Activated CD8-positive, alpha-beta T cell treated with anti-CD3 and anti-CD28 coated beads, Interleukin-2, amount 10 ng/mL, durations not matched to agents 7 days and 5 days (primary cell): Measurements from ENCODE around the gene PAPSS2. TPM values are rescaled to one million over a fixed set of nuclear protein-coding genes. Genes with fewer than 3 reads are reported as not detected.
"Not testable (repeated sequence)": the region's sequence is repeated elsewhere in the genome, so short reads cannot be mapped to it uniquely, and the experiment has no call there.

Experiments used
- ATAC-seq: fragments of 150-1000 bp; cut with Tn5 transposase; one replicate; pipeline ENCODE4 v1.10.0; 2021; ENCODE audit warnings: moderate library complexity
- CTCF ChIA-PET: fragments of 350-600 bp; sonication (Branson Sonifier 250); formaldehyde crosslinking; loops from one replicate; lab custom pipeline; 2021; ENCODE audit warnings: antibody characterized with exemption; lab: Charles Lee
- POLR2A ChIA-PET: fragments of 350-600 bp; sonication (Branson Sonifier 250); formaldehyde crosslinking; loops from one replicate; lab custom pipeline; 2021; ENCODE audit warnings: antibody characterized with exemption; lab: Charles Lee
- DNase-seq: peaks from one replicate; pipeline ENCODE4 v3.0.0-alpha.2; 2020
- H3K27ac Mint-ChIP-seq: one replicate; pipeline ENCODE4 v1.8.0; 2021; ENCODE audit warnings: mild to moderate bottlenecking, mixed read lengths
- H3K27me3 Mint-ChIP-seq: one replicate; pipeline ENCODE4 v1.8.0; 2021; ENCODE audit warnings: low read depth, mixed read lengths
- H3K36me3 Mint-ChIP-seq: one replicate; pipeline ENCODE4 v1.8.0; 2021; ENCODE audit warnings: low read depth, mixed read lengths
- H3K4me1 Mint-ChIP-seq: one replicate; pipeline ENCODE4 v1.8.0; 2021; ENCODE audit warnings: low read depth, mixed read lengths
- H3K4me3 Mint-ChIP-seq: one replicate; pipeline ENCODE4 v1.8.0; 2021; ENCODE audit warnings: mild to moderate bottlenecking, mixed read lengths
- H3K9me3 Mint-ChIP-seq: one replicate; pipeline ENCODE4 v1.8.0; 2022; ENCODE audit warnings: mixed read lengths; ENCODE audit not compliant: insufficient read depth
- total RNA-seq, 2 experiments: library from RNA; stranded (reverse); gene quantifications; one replicate each; pipeline ENCODE4 v1.2.3, GENCODE V29; 2021

The PAPSS2 gene
- total RNA-seq, 2 experiments from 2014 or later: 0.08 TPM; not detected in 1

- no peak for DNase-seq
- Mint-ChIP-seq H3K9me3 (no peaks in the 10 kb centered on the region), H3K27ac (no peak overlapping the region), H3K4me1 (peaks cover 11% of the 10 kb centered on the region), H3K4me3 (no peak overlapping the region), H3K27me3 (peaks cover 12% of the 10 kb centered on the region), H3K36me3 (no peaks in the 10 kb centered on the region)
- CTCF ChIA-PET: no interaction called here
- POLR2A ChIA-PET: no interaction called here
- ATAC-seq: no peak
Observed at GRCh38 chr10:87716348-87716670, 56.6 kb downstream of the PAPSS2 start.

- H3K36me3 Mint-ChIP-seq: no peaks in the 10 kb centered on the region
- no peaks in the 10 kb centered on the region for H3K9me3 Mint-ChIP-seq
- ChIA-PET POLR2A (no interaction called here), CTCF (no interaction called here)
- no peak overlapping the region for H3K4me3 Mint-ChIP-seq
- ATAC-seq (no peak), DNase-seq (no peak)
- peaks cover 15% of the 10 kb centered on the region for H3K27me3 Mint-ChIP-seq
- no peak overlapping the region for H3K27ac Mint-ChIP-seq
- H3K4me1 Mint-ChIP-seq: peaks cover 10% of the 10 kb centered on the region
Observed at GRCh38 chr10:87720665-87721064, 61.0 kb downstream of the PAPSS2 start.

- Mint-ChIP-seq H3K4me3 (no peak overlapping the region), H3K27me3 (peaks cover 14% of the 10 kb centered on the region), H3K4me1 (peaks cover 1% of the 10 kb centered on the region), H3K9me3 (no peaks in the 10 kb centered on the region), H3K36me3 (no peaks in the 10 kb centered on the region), H3K27ac (no peak overlapping the region)
- ChIA-PET CTCF (interaction anchor here (0.9 kb wide), 1 partner anchor 14 kb away, joined by 3 read pairs; no protein-coding TSS in a partner anchor), POLR2A (no interaction called here)
- DNase-seq: no peak
- no peak for ATAC-seq
Observed at GRCh38 chr10:87721781-87722180, 62.1 kb downstream of the PAPSS2 start.

- Mint-ChIP-seq H3K9me3 (no peaks in the 10 kb centered on the region), H3K27me3 (peaks cover 18% of the 10 kb centered on the region), H3K4me1 (peaks cover 1% of the 10 kb centered on the region), H3K4me3 (no peak overlapping the region), H3K27ac (no peak overlapping the region), H3K36me3 (no peaks in the 10 kb centered on the region)
- CTCF ChIA-PET: no interaction called here
- POLR2A ChIA-PET: no interaction called here
- DNase-seq: no peak
- ATAC-seq: no peak
Observed at GRCh38 chr10:87722716-87723115, 63.0 kb downstream of the PAPSS2 start.

- Mint-ChIP-seq H3K9me3 (no peaks in the 10 kb centered on the region), H3K4me1 (peaks cover 1% of the 10 kb centered on the region), H3K27ac (no peak overlapping the region), H3K27me3 (peaks cover 19% of the 10 kb centered on the region), H3K36me3 (no peaks in the 10 kb centered on the region), H3K4me3 (no peak overlapping the region)
- DNase-seq: no peak
- POLR2A ChIA-PET: no interaction called here
- CTCF ChIA-PET: no interaction called here
- no peak for ATAC-seq
Observed at GRCh38 chr10:87723500-87723899, 63.8 kb downstream of the PAPSS2 start.

GRCh38 chr10:87724789-87725188 lies 65.1 kb downstream of the PAPSS2 start:
- ChIA-PET POLR2A (no interaction called here), CTCF (no interaction called here)
- Mint-ChIP-seq H3K36me3 (no peaks in the 10 kb centered on the region), H3K4me3 (no peak overlapping the region), H3K4me1 (peaks cover 1% of the 10 kb centered on the region), H3K9me3 (no peaks in the 10 kb centered on the region), H3K27ac (no peak overlapping the region), H3K27me3 (peaks cover 22% of the 10 kb centered on the region)
- ATAC-seq: no peak
- DNase-seq: no peak

- POLR2A ChIA-PET: no interaction called here
- H3K27me3 Mint-ChIP-seq: peaks cover 24% of the 10 kb centered on the region
- ATAC-seq (no peak), DNase-seq (no peak)
- H3K4me3 Mint-ChIP-seq: no peak overlapping the region
- CTCF ChIA-PET: no interaction called here
- H3K27ac Mint-ChIP-seq: no peak overlapping the region
- H3K36me3 Mint-ChIP-seq: no peaks in the 10 kb centered on the region
- H3K9me3 Mint-ChIP-seq: no peaks in the 10 kb centered on the region
- H3K4me1 Mint-ChIP-seq: no peaks in the 10 kb centered on the region
Observed at GRCh38 chr10:87729940-87730339, 70.3 kb downstream of the PAPSS2 start.

- ATAC-seq (no peak), DNase-seq (no peak)
- no peaks in the 10 kb centered on the region for H3K36me3 Mint-ChIP-seq
- H3K4me3 Mint-ChIP-seq: no peak overlapping the region
- no peak overlapping the region for H3K27ac Mint-ChIP-seq
- H3K27me3 Mint-ChIP-seq: peaks cover 25% of the 10 kb centered on the region
- ChIA-PET POLR2A (no interaction called here), CTCF (interaction anchor here (1.1 kb wide), 1 partner anchor 15 kb away, joined by 3 read pairs; no protein-coding TSS in a partner anchor)
- H3K9me3 Mint-ChIP-seq: no peaks in the 10 kb centered on the region
- peaks cover 1% of the 10 kb centered on the region for H3K4me1 Mint-ChIP-seq
Observed at GRCh38 chr10:87733081-87733480, 73.4 kb downstream of the PAPSS2 start.

- peak; percentile 68 for ATAC-seq
- CTCF ChIA-PET: interaction anchor here (0.8 to 1.5 kb wide), 8 partner anchors 9 to 202 kb away, joined by 3 to 5 read pairs (median 3); no protein-coding TSS in a partner anchor
Observed at GRCh38 chr10:87734987-87735827, 75.5 kb downstream of the PAPSS2 start.

GRCh38 chr10:87738253-87738652 lies 78.6 kb downstream of the PAPSS2 start:
- CTCF ChIA-PET, POLR2A ChIA-PET, ATAC-seq, H3K9me3 Mint-ChIP-seq, H3K4me3 Mint-ChIP-seq, H3K36me3 Mint-ChIP-seq, H3K4me1 Mint-ChIP-seq, DNase-seq, H3K27ac Mint-ChIP-seq: not testable (repeated sequence)
- H3K27me3 Mint-ChIP-seq: peaks cover 18% of the 10 kb centered on the region

More at GRCh38 chr10:87734987-87735827, 75.5 kb downstream of the PAPSS2 start:
- POLR2A ChIA-PET: no interaction called here
- peaks cover 27% of the 10 kb centered on the region for H3K27me3 Mint-ChIP-seq
- no peak overlapping the region for H3K4me3 Mint-ChIP-seq
- no peak for DNase-seq
- peaks cover 1% of the 10 kb centered on the region for H3K4me1 Mint-ChIP-seq
- no peaks in the 10 kb centered on the region for H3K36me3 Mint-ChIP-seq
- no peaks in the 10 kb centered on the region for H3K9me3 Mint-ChIP-seq
- H3K27ac Mint-ChIP-seq: no peak overlapping the region

GRCh38 chr10:87739703-87740102 lies 80.0 kb downstream of the PAPSS2 start:
- ATAC-seq (no peak), DNase-seq (no peak)
- ChIA-PET CTCF (no interaction called here), POLR2A (no interaction called here)
- Mint-ChIP-seq H3K4me3 (no peak overlapping the region), H3K27me3 (peaks cover 12% of the 10 kb centered on the region), H3K4me1 (peaks cover 1% of the 10 kb centered on the region), H3K9me3 (no peaks in the 10 kb centered on the region), H3K27ac (no peak overlapping the region), H3K36me3 (no peaks in the 10 kb centered on the region)

GRCh38 chr10:87740254-87740655 lies 80.6 kb downstream of the PAPSS2 start:
- Mint-ChIP-seq H3K36me3 (no peaks in the 10 kb centered on the region), H3K4me3 (no peak overlapping the region), H3K27me3 (peaks cover 12% of the 10 kb centered on the region), H3K9me3 (no peaks in the 10 kb centered on the region), H3K27ac (no peak overlapping the region), H3K4me1 (peaks cover 1% of the 10 kb centered on the region)
- DNase-seq (no peak), ATAC-seq (no peak)
- ChIA-PET POLR2A (no interaction called here), CTCF (interaction anchor here (1.3 kb wide), 1 partner anchor 31 kb away, joined by 4 read pairs; no protein-coding TSS in a partner anchor)
